ENCODE results near the gene FXYD6. TPM values are rescaled to one million over a fixed set of nuclear protein-coding genes. Genes with fewer than 3 reads are reported as not detected.

The FXYD6 gene
- total and polyA plus RNA-seq, 2 of the 8 experiments (the other 6 are each of a cell fraction or from before 2014, with no cell fraction given) = 44.6 to 117 TPM

- POLR2A ChIA-PET (ENCODE audit: partially characterized antibody) = interaction anchor here (1.7 kb wide), 1 partner anchor 10 kb away, joined by 4 read pairs; no protein-coding TSS in a partner anchor
- no peak for FAIRE-seq
- peak overlapping the region; percentile 22; the same call in 1 of the 2 replicates for H3K27ac ChIP-seq (ENCODE audit: low read depth, low read length)
Observed at GRCh38 chr11:117816151-117816741, 60.2 kb downstream of the FXYD6 start.

More at GRCh38 chr11:117816151-117816741, 60.2 kb downstream of the FXYD6 start:
- no peak overlapping the region; the same call in 1 of the 2 replicates for H2BK5ac ChIP-seq (ENCODE audit: low read depth, low read length)
- no peak overlapping the region for H3K14ac ChIP-seq (ENCODE audit: insufficient read length)
- no peak overlapping the region for H3K23ac ChIP-seq (ENCODE audit: insufficient read length)
- no peaks in the 10 kb centered on the region; the same call in 1 of the 2 replicates for H3K23me2 ChIP-seq (ENCODE audit: low read depth, low read length)
- no peaks in the 10 kb centered on the region; a peak in 1 of 7 replicates for H3K27me3 ChIP-seq (replicated peaks in 1 of 4; ENCODE audit: control insufficient read depth in 3 of 4, extremely low read depth in 1 of 4, insufficient read depth in 3 of 4, low read length in 3 of 4)
- peak in 1 of 2 experiments; percentile 39 for DNase-seq (ENCODE audit: low read depth in 1 of 2, low spot score in 2 of 2)
- CTCF ChIA-PET (ENCODE audit: partially characterized antibody) = interaction anchor here (0.8 to 9.7 kb wide), 34 partner anchors 7 to 448 kb away, joined by 3 to 163 read pairs (median 5); partner anchors contain the start of gene FXYD2
- H3K4me3 ChIP-seq (ENCODE audit: extremely low read depth in 1 of 4, insufficient read depth in 2 of 4, low read depth in 3 of 4, low read length in 4 of 4) = no peak overlapping the region
- H2BK15ac ChIP-seq (ENCODE audit: low read length) = peak overlapping the region; percentile 95; the same call in 1 of the 2 replicates
- TF ChIP-seq TCF12 (IDR thresholded peaks at IDR 0.05; ENCODE audit: low read depth, low read length) (no peak), NANOG (IDR thresholded peaks at IDR 0.05; ENCODE audit: insufficient read depth, low read depth, low read length, poor library complexity, severe bottlenecking) (peak; percentile 54)
- H2BK20ac ChIP-seq (ENCODE audit: low read length) = no peak overlapping the region
- 78% methylated on average over 16 of the region's 20 CpGs; no CpG with 5 or more reads in 1 of the 2 experiments for WGBS, 2 experiments (ENCODE audit: extremely low coverage in 1 of 2, insufficient coverage in 1 of 2, insufficient read length in 1 of 2, insufficient replicate concordance in 2 of 2, low coverage in 1 of 2, low lambda C conversion rate in 2 of 2, missing lambda C conversion rate in 1 of 2)
- no peak overlapping the region for H3K4ac ChIP-seq (replicated peaks; ENCODE audit: insufficient read length, low read depth, low read length)
- peak overlapping the region; percentile 16 for H4K5ac ChIP-seq (ENCODE audit: insufficient read length, low read depth, low read length)
- H4K91ac ChIP-seq (replicated peaks; ENCODE audit: insufficient read length, low read length) = peak overlapping the region; percentile 30
- H3K4me2 ChIP-seq (ENCODE audit: insufficient read depth in 1 of 2, low read depth in 2 of 2, low read length in 2 of 2) = 0 out of 4 replicates have a peak overlapping the region, but pooled peaks of 1 of the 2 experiments have one; percentile 14
- H3K4me1 ChIP-seq (replicated peaks in 1 of 4; ENCODE audit: control insufficient read depth in 3 of 4, insufficient read depth in 4 of 4, low read length in 3 of 4) = peaks cover 0 to 31% (median 18%) of the 10 kb centered on the region in 4 experiments; a peak in 6 of 7 replicates
- no peak overlapping the region for H2AK5ac ChIP-seq (ENCODE audit: low read depth, low read length)
- peak overlapping the region; percentile 68; the same call in 1 of the 2 replicates for H2BK12ac ChIP-seq (ENCODE audit: low read depth, low read length)
- no peaks in the 10 kb centered on the region for H3K79me1 ChIP-seq (ENCODE audit: low read depth, low read length)
- H2AFZ ChIP-seq (ENCODE audit: low read length) = no peak overlapping the region
- H3K9ac ChIP-seq (replicated peaks in 1 of 4; ENCODE audit: extremely low read depth in 1 of 4, low read depth in 3 of 4, low read length in 3 of 4) = no peak overlapping the region
- no peak overlapping the region for H2BK120ac ChIP-seq (replicated peaks; ENCODE audit: low read depth, low read length)
- H4K8ac ChIP-seq (ENCODE audit: extremely low read depth, insufficient read depth, low read length) = peak overlapping the region; percentile 70
- H3K18ac ChIP-seq (ENCODE audit: extremely low read depth, low read length) = no peak overlapping the region; the same call in 1 of the 2 replicates
- H3K79me2 ChIP-seq (ENCODE audit: control insufficient read depth in 1 of 2, insufficient read depth in 2 of 2, low read length in 2 of 2) = no peaks in the 10 kb centered on the region
- H3K36me3 ChIP-seq (ENCODE audit: control insufficient read depth in 2 of 4, insufficient read depth in 4 of 4, low read length in 3 of 4) = no peaks in the 10 kb centered on the region
- H3K9me3 ChIP-seq (ENCODE audit: insufficient read depth in 2 of 2, low read depth in 1 of 2, low read length in 1 of 2) = no peaks in the 10 kb centered on the region
- H4K20me1 ChIP-seq (replicated peaks in 1 of 2; ENCODE audit: control insufficient read depth in 1 of 2, insufficient read depth in 2 of 2, low read length in 2 of 2) = no peaks in the 10 kb centered on the region
- H3K56ac ChIP-seq (replicated peaks; ENCODE audit: insufficient read length, low read depth, low read length) = no peak overlapping the region
